Thymus (tissue), 11 donors: ENCODE data around the gene LINC01488. TPM values are rescaled to one million over a fixed set of nuclear protein-coding genes. Genes with fewer than 3 reads are reported as not detected.

Experiments used
- DNase-seq, 9 donors: peaks; one replicate each; pipeline ENCODE4 v3.0.0-alpha.2; 2013; ENCODE audit warnings: low spot score in 9 of 9, low read depth in 6 of 9, missing footprints in 1 of 9
- H3K27ac ChIP-seq, 2 donors: one replicate each; pipeline ENCODE4 v1.5.1; 2013; ENCODE audit warnings: control low read depth in 1 of 2, low read depth in 1 of 2, low read length in 1 of 2, mild to moderate bottlenecking in 1 of 2, moderate library complexity in 1 of 2
- H3K27me3 ChIP-seq, 2 donors: one replicate each; pipeline ENCODE4 v1.5.1; 2013; ENCODE audit warnings: low read length in 1 of 2; ENCODE audit not compliant: control insufficient read depth in 2 of 2, insufficient read depth in 1 of 2
- H3K36me3 ChIP-seq, 2 donors: one replicate each; pipeline ENCODE4 v1.5.1; 2013; ENCODE audit warnings: low read length in 1 of 2, mild to moderate bottlenecking in 1 of 2, moderate library complexity in 1 of 2; ENCODE audit not compliant: control insufficient read depth in 2 of 2, insufficient read depth in 2 of 2
- H3K4me1 ChIP-seq, 2 donors: one replicate each; pipeline ENCODE4 v1.5.1; 2013; ENCODE audit warnings: low read length in 2 of 2; ENCODE audit not compliant: control insufficient read depth in 2 of 2, insufficient read depth in 2 of 2
- H3K4me3 ChIP-seq, 2 donors: one replicate each; pipeline ENCODE4 v1.5.1; 2013; ENCODE audit warnings: low read length in 2 of 2, control low read depth in 1 of 2, mild to moderate bottlenecking in 1 of 2
- H3K9me3 ChIP-seq, 2 donors: one replicate each; pipeline ENCODE4 v1.5.1; 2013; ENCODE audit warnings: low read length in 1 of 2, mild to moderate bottlenecking in 1 of 2; ENCODE audit not compliant: control insufficient read depth in 2 of 2, insufficient read depth in 1 of 2
- WGBS: extraction: QIAGEN DNeasy Blood & Tissue Kit; methylation state at CpG from one replicate; pipeline ENCODE4 v1.1.7; 2013; 5-methylcytosine and 5-hydroxymethylcytosine counted together
- polyA plus RNA-seq: library from polyadenylated mRNA; stranded (reverse); fragments of 200-250 nt; gene quantifications from one replicate; pipeline ENCODE4 v1.2.3, GENCODE V29; 2013
- total RNA-seq: library from RNA; stranded (reverse); fragments of 120-200 nt; gene quantifications from one replicate; pipeline ENCODE4 v1.2.4, GENCODE V29; 2013
- donor health status: healthy.

Gene LINC01488
- total and polyA plus RNA-seq, 2 donors: 0.07 TPM; not detected in 1

DNA sequence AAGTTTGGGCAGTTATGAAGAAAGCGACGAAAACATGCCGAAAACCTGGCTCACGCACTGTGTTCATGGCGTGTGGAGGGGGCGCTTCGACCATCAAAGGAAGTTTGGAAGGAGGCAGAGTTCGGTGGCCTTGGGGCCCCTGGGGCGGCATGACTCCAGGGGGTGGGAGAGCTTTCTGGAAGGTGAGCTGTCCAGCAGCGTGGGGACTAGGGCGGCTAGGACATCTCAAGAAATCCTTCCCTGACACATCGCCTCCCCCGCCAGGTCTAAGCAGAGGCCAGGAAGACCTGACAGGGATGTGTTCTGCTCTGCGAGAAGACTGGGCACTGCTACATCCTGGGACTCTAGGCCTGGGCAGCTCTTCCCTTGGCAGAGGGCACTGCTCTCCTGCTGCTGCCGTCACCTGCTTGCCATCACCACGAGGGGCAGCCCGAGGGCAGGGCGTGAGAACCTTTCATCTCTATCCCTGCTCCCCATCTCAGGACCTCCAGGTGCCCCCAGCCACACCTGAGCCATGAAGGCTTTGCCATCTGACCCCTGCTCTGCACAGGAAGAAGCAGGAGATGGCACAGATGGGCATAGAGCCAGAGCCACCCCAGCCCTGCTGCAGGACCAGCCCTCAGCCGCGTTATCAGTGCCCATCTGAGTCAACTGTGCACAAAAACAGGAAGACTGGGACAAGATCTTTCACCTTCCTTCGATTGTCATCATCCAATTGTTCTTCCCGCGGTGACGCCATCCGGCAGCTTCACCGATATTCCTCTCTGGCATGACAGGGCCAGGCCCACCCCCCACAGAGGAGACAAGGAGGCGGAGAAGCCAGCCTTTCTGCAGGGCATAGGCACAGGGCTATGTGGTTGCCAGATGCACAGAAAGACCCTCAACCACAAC is 12.7 kb downstream of the LINC01488 start:
- 86% methylated on average over 27 of the region's 27 CpGs for WGBS
- DNase-seq: no peak
- Histone ChIP-seq H3K9me3 (no peaks in the 10 kb centered on the region), H3K4me3 (no peak overlapping the region), H3K4me1 (peaks cover 0 to 3% of the 10 kb centered on the region in 2 donors), H3K27me3 (no peaks in the 10 kb centered on the region), H3K27ac (no peak overlapping the region), H3K36me3 (no peaks in the 10 kb centered on the region)

DNA sequence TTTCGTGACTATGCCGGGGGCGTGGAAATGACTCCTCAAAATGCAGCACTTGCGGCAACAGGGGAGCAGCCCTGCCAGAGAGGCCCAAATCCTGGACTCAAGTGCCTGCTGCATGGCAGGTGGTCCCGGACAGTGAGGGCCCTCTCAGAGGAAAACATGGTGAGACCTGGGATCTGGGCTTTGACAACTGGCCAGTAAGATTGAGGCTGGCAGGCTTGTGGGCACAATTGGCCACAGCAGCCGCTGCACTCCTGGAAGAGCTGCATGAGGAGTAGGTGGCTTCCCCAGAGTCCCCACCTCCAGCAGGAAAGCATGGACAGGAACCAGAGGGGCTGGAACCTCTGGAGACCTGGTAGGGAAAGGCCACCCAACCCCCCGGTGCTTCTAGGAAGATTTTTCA is 13.4 kb downstream of the LINC01488 start:
- no peaks in the 10 kb centered on the region for H3K36me3 ChIP-seq
- no peak overlapping the region for H3K4me3 ChIP-seq
- no peak for DNase-seq
- WGBS: 94% methylated on average over 7 of the region's 7 CpGs
- no peaks in the 10 kb centered on the region for H3K9me3 ChIP-seq
- no peak overlapping the region for H3K27ac ChIP-seq
- peaks cover 0 to 9% of the 10 kb centered on the region in 2 donors for H3K4me1 ChIP-seq
- no peaks in the 10 kb centered on the region for H3K27me3 ChIP-seq

GRCh38 chr11:69495441-69496201 is 14.2 kb downstream of the LINC01488 start:
- no peaks in the 10 kb centered on the region for H3K9me3 ChIP-seq
- H3K4me1 ChIP-seq: peaks cover 0 to 15% of the 10 kb centered on the region in 2 donors
- no peak overlapping the region for H3K27ac ChIP-seq
- H3K27me3 ChIP-seq: no peaks in the 10 kb centered on the region
- no peak for DNase-seq
- WGBS: 92% methylated on average over 12 of the region's 12 CpGs
- H3K4me3 ChIP-seq: no peak overlapping the region
- H3K36me3 ChIP-seq: no peaks in the 10 kb centered on the region

GRCh38 chr11:69496202-69496557 is 14.7 kb downstream of the LINC01488 start:
- Histone ChIP-seq H3K36me3 (no peaks in the 10 kb centered on the region), H3K9me3 (no peaks in the 10 kb centered on the region), H3K27ac (no peak overlapping the region), H3K27me3 (no peaks in the 10 kb centered on the region), H3K4me3 (no peak overlapping the region), H3K4me1 (peaks cover 0 to 19% of the 10 kb centered on the region in 2 donors)
- WGBS: 93% methylated on average over 10 of the region's 10 CpGs
- no peak for DNase-seq

DNA sequence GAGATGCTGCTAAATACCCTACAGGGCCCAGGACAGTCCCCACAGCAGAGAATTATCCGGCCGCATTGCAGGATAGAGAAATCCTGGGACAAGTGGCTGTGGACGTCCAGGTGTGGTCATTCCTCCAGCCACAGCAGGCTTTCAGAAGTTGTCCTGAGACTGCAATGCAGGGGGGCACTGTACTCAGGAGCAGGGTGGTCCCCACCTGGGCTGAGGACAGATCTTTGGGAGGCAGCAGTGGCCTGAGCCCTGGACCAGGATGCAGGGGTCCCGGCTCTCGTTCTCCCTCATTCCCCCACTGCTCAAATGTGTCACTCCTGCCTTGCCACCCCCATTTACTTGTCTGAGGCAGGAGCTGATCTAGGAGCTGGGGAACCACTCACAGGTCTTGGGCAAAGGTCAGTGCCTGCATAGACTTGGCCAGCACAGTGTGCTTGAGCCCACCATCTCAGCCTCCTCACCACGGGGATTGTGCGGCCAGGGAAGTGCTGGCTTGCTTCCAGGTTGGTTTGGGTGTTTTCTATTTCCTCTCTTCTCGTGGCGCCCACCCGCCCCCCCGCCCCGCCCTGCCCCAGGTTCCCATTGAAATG is 15.3 kb downstream of the LINC01488 start:
- WGBS: 63% methylated on average over 12 of the region's 12 CpGs
- Histone ChIP-seq H3K4me3 (no peak overlapping the region), H3K4me1 (peaks cover 0 to 19% of the 10 kb centered on the region in 2 donors), H3K36me3 (no peaks in the 10 kb centered on the region), H3K27ac (no peak overlapping the region), H3K9me3 (no peaks in the 10 kb centered on the region), H3K27me3 (no peaks in the 10 kb centered on the region)
- no peak for DNase-seq

DNA sequence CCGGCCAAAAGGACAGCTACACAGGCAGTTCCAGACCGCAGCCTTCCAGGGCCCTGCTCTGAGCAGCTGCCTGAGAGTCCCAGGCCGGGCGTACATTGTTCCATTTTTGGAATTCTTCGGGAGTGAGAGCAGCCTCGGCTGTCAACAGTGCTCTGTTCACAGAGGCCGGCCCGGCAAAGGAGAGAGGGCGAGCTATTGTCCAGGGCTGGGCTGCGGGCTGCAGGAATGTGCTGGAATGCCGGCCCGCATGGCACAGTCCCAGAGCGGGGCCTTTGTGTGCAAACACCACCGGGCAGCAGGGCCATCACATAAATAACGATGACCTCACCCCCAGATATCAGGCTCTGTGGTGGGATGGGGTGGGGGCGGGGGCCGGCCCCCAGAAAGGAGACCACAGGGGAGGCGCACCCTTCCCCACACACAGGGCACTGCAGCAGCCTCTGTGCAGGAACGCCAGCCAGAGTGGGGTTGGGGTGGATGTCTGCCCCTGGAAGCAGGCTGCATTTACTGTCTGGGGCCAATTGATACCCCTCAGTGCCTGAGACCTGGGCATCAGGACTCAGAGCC is 15.8 kb downstream of the LINC01488 start:
- no peak for DNase-seq
- Histone ChIP-seq H3K4me1 (peaks cover 0 to 19% of the 10 kb centered on the region in 2 donors), H3K27me3 (no peaks in the 10 kb centered on the region), H3K9me3 (no peaks in the 10 kb centered on the region), H3K27ac (no peak overlapping the region), H3K36me3 (no peaks in the 10 kb centered on the region), H3K4me3 (no peak overlapping the region)
- 71% methylated on average over 19 of the region's 19 CpGs for WGBS

- Histone ChIP-seq H3K27me3 (no peaks in the 10 kb centered on the region), H3K36me3 (no peaks in the 10 kb centered on the region), H3K27ac (no peak overlapping the region), H3K4me3 (no peak overlapping the region), H3K4me1 (peaks cover 0 to 19% of the 10 kb centered on the region in 2 donors), H3K9me3 (no peaks in the 10 kb centered on the region)
- WGBS: 90% methylated on average over 7 of the region's 7 CpGs
- no peak for DNase-seq
These were observed 17.2 kb downstream of the LINC01488 start for GRCh38 chr11:69498614-69499175.

GRCh38 chr11:69499186-69499917 is 17.9 kb downstream of the LINC01488 start:
- H3K36me3 ChIP-seq: no peaks in the 10 kb centered on the region
- H3K9me3 ChIP-seq: no peaks in the 10 kb centered on the region
- H3K27ac ChIP-seq: no peak overlapping the region
- DNase-seq: no peak
- no peak overlapping the region for H3K4me3 ChIP-seq
- 69% methylated on average over 13 of the region's 13 CpGs for WGBS
- H3K27me3 ChIP-seq: no peaks in the 10 kb centered on the region
- H3K4me1 ChIP-seq: peaks cover 0 to 19% of the 10 kb centered on the region in 2 donors
